Loucy (cell line): ENCODE measurements around the gene ARHGAP42.

Experiments
- H2AFZ ChIP-seq: fragments of 200-600 bp; sonication (generic); 2 replicates; pipeline ENCODE4 v1.6.0; 2016; ENCODE audit warnings: antibody characterized with exemption, mild to moderate bottlenecking, low read length, moderate library complexity
- H3F3A ChIP-seq: fragments of 200-600 bp; 2 replicates; pipeline ENCODE4 v1.6.0; 2016; ENCODE audit warnings: antibody characterized with exemption, low read depth, mild to moderate bottlenecking
- H3K27me3 ChIP-seq: fragments of 200-600 bp; sonication (generic); 2 replicates; pipeline ENCODE4 v1.6.1; 2014; ENCODE audit warnings: low read length, mild to moderate bottlenecking; ENCODE audit not compliant: insufficient read depth, poor library complexity, severe bottlenecking
- H3K36me3 ChIP-seq: fragments of 200-600 bp; sonication (generic); 2 replicates; pipeline ENCODE4 v1.6.1; 2016; ENCODE audit warnings: low read length; ENCODE audit not compliant: insufficient read depth
- H3K4me1 ChIP-seq: fragments of 200-600 bp; sonication (generic); 2 replicates; pipeline ENCODE4 v1.5.1; 2014; ENCODE audit warnings: low read length, mild to moderate bottlenecking; ENCODE audit not compliant: insufficient read depth, poor library complexity, severe bottlenecking
- H3K4me2 ChIP-seq: fragments of 200-600 bp; sonication (generic); 2 replicates; pipeline ENCODE4 v1.6.0; 2014; ENCODE audit warnings: antibody characterized with exemption, low read length, low read depth, mild to moderate bottlenecking; ENCODE audit not compliant: poor library complexity, severe bottlenecking
- H3K4me3 ChIP-seq: fragments of 200-600 bp; sonication (generic); 2 replicates; pipeline ENCODE4 v1.5.1; 2014; ENCODE audit warnings: low read length, mild to moderate bottlenecking, mixed read lengths; ENCODE audit not compliant: poor library complexity, severe bottlenecking
- H3K79me2 ChIP-seq: fragments of 200-600 bp; sonication (generic); 2 replicates; pipeline ENCODE4 v1.6.1; 2014; ENCODE audit warnings: low read length; ENCODE audit not compliant: insufficient read depth
- H3K9ac ChIP-seq: fragments of 200-600 bp; sonication (generic); 2 replicates; pipeline ENCODE4 v1.6.0; 2014; ENCODE audit warnings: mild to moderate bottlenecking, low read depth, low read length, moderate library complexity; ENCODE audit not compliant: poor library complexity, severe bottlenecking
- H3K9me2 ChIP-seq: fragments of 200-600 bp; sonication (generic); replicated peaks from 2 replicates; pipeline ENCODE4 v1.6.1; 2016; ENCODE audit warnings: low read depth, low read length, mixed read lengths
- H3K9me3 ChIP-seq: fragments of 200-600 bp; sonication (generic); 2 replicates; pipeline ENCODE4 v1.6.1; 2014; ENCODE audit warnings: mild to moderate bottlenecking, antibody characterized with exemption, low read length, low read depth; ENCODE audit not compliant: insufficient read depth
- H4K20me1 ChIP-seq: fragments of 200-600 bp; sonication (generic); 2 replicates; pipeline ENCODE4 v1.6.0; 2014; ENCODE audit warnings: antibody characterized with exemption, low read length, mild to moderate bottlenecking; ENCODE audit not compliant: insufficient read depth, poor library complexity, severe bottlenecking
- CTCF ChIP-seq: fragments of 200-600 bp; sonication (generic); conservative IDR thresholded peaks from 2 replicates; pipeline ENCODE4 v1.5.1; 2014; ENCODE audit warnings: mild to moderate bottlenecking, antibody characterized with exemption, low read length
- EZH2phosphoT487 ChIP-seq: fragments of 200-600 bp; IDR thresholded peaks from 2 replicates; pipeline ENCODE4 v1.6.1; 2018; ENCODE audit warnings: antibody characterized with exemption, mild to moderate bottlenecking, moderate library complexity, borderline replicate concordance

The ARHGAP42 gene

GRCh38 chr11:100831929-100832494 lies 144.9 kb downstream of the ARHGAP42 start:
- Histone ChIP-seq H3K9ac (no peak overlapping the region), H3K36me3 (no peaks in the 10 kb centered on the region), H3K27me3 (no peaks in the 10 kb centered on the region), H3K9me3 (no peaks in the 10 kb centered on the region), H3K9me2 (no peaks in the 10 kb centered on the region), H3F3A (no peaks in the 10 kb centered on the region), H3K4me1 (no peaks in the 10 kb centered on the region), H3K79me2 (no peaks in the 10 kb centered on the region), H2AFZ (no peak overlapping the region), H4K20me1 (no peaks in the 10 kb centered on the region), H3K4me3 (no peak overlapping the region), H3K4me2 (no peak overlapping the region)
- no peak for TF ChIP-seq CTCF
- no peak for TF ChIP-seq EZH2phosphoT487

GRCh38 chr11:100832829-100833228 lies 145.7 kb downstream of the ARHGAP42 start:
- Histone ChIP-seq H3K79me2 (no peaks in the 10 kb centered on the region), H3K27me3 (no peaks in the 10 kb centered on the region), H4K20me1 (no peaks in the 10 kb centered on the region), H2AFZ (no peak overlapping the region), H3K9me3 (no peaks in the 10 kb centered on the region), H3K4me1 (no peaks in the 10 kb centered on the region), H3K9me2 (no peaks in the 10 kb centered on the region), H3K4me3 (no peak overlapping the region), H3K36me3 (no peaks in the 10 kb centered on the region), H3F3A (no peaks in the 10 kb centered on the region), H3K9ac (no peak overlapping the region), H3K4me2 (no peak overlapping the region)
- no peak for TF ChIP-seq CTCF
- no peak for TF ChIP-seq EZH2phosphoT487

GRCh38 chr11:100833276-100833675 lies 146.2 kb downstream of the ARHGAP42 start:
- Histone ChIP-seq H3K9ac (no peak overlapping the region), H3F3A (no peaks in the 10 kb centered on the region), H3K9me2 (no peaks in the 10 kb centered on the region), H3K4me3 (no peak overlapping the region), H3K79me2 (no peaks in the 10 kb centered on the region), H4K20me1 (no peaks in the 10 kb centered on the region), H3K9me3 (no peaks in the 10 kb centered on the region), H3K36me3 (no peaks in the 10 kb centered on the region), H2AFZ (no peak overlapping the region), H3K27me3 (no peaks in the 10 kb centered on the region), H3K4me1 (no peaks in the 10 kb centered on the region), H3K4me2 (no peak overlapping the region)
- TF ChIP-seq CTCF (no peak), EZH2phosphoT487 (no peak)
